CD14-positive monocyte (primary cell): ENCODE results near the gene NOTCH4. TPM values are rescaled to one million over a fixed set of nuclear protein-coding genes. Genes with fewer than 3 reads are reported as not detected.

ENCODE experiments used
- DNase-seq, 3 donors: peaks; one replicate each; pipeline ENCODE4 v3.0.0-alpha.2; 2011 to 2022
- H2AFZ ChIP-seq: 2 replicates; pipeline ENCODE4 v1.6.0; 2012; ENCODE audit warnings: mild to moderate bottlenecking, low read depth, low read length, inconsistent platforms; ENCODE audit not compliant: insufficient read depth, poor library complexity, severe bottlenecking
- H3K27ac ChIP-seq, 2 donors: 1 replicate in 1 of 2; 2 replicates in 1 of 2; pipeline ENCODE4 v1.5.1; 2012 to 2013; ENCODE audit warnings: low read length in 2 of 2, control low read depth in 1 of 2, inconsistent platforms in 1 of 2, low read depth in 1 of 2, mild to moderate bottlenecking in 1 of 2
- H3K27me3 ChIP-seq, 2 donors: one replicate each; pipeline versions ENCODE4 v1.6.0 to v1.6.1; 2011 to 2013; ENCODE audit warnings: low read length in 2 of 2; ENCODE audit not compliant: control insufficient read depth in 2 of 2, insufficient read depth in 2 of 2
- H3K36me3 ChIP-seq, 2 donors: replicated peaks in 1 of 2; 1 replicate in 1 of 2; 2 replicates in 1 of 2; pipeline versions ENCODE4 v1.5.1 to v1.6.1; 2012 to 2013; ENCODE audit warnings: low read length in 2 of 2, control low read depth in 1 of 2, inconsistent platforms in 1 of 2, mild to moderate bottlenecking in 1 of 2; ENCODE audit not compliant: insufficient read depth in 2 of 2, control insufficient read depth in 1 of 2
- H3K4me1 ChIP-seq, 2 donors: 1 replicate in 1 of 2; 2 replicates in 1 of 2; pipeline versions ENCODE4 v1.5.1 to v1.6.1; 2012 to 2013; ENCODE audit warnings: low read length in 2 of 2, control low read depth in 1 of 2, inconsistent platforms in 1 of 2, mild to moderate bottlenecking in 1 of 2, moderate library complexity in 1 of 2; ENCODE audit not compliant: insufficient read depth in 2 of 2, control insufficient read depth in 1 of 2
- H3K4me2 ChIP-seq: replicated peaks from 2 replicates; pipeline ENCODE3; 2012; ENCODE audit warnings: low read length, moderate library complexity, mild to moderate bottlenecking; ENCODE audit not compliant: poor library complexity, severe bottlenecking; ENCODE audit errors: extremely low read depth
- H3K4me3 ChIP-seq, 3 experiments: fragments of 200-600 bp in 1 of 3; sonication (generic) in 1 of 3; replicated peaks in 1 of 3; 1 replicate in 2 of 3; 2 replicates in 1 of 3; pipeline ENCODE4 v1.5.1; 2011 to 2013; ENCODE audit warnings: low read length in 3 of 3, mild to moderate bottlenecking in 3 of 3, control low read depth in 2 of 3, low read depth in 2 of 3, inconsistent platforms in 1 of 3, moderate library complexity in 1 of 3
- H3K79me2 ChIP-seq: 2 replicates; pipeline ENCODE4 v1.6.0; 2012; ENCODE audit warnings: mild to moderate bottlenecking, control low read depth, inconsistent platforms, low read length, moderate library complexity; ENCODE audit not compliant: insufficient read depth
- H3K9ac ChIP-seq: 2 replicates; pipeline ENCODE4 v1.6.0; 2017; ENCODE audit warnings: low read length, mild to moderate bottlenecking; ENCODE audit not compliant: insufficient read depth, poor library complexity, severe bottlenecking
- H3K9me3 ChIP-seq, 2 donors: replicated peaks in 1 of 2; 1 replicate in 1 of 2; 2 replicates in 1 of 2; pipeline versions ENCODE4 v1.5.1 to v1.6.1; 2012 to 2013; ENCODE audit warnings: low read length in 2 of 2, control low read depth in 1 of 2; ENCODE audit not compliant: control insufficient read depth in 1 of 2, insufficient read depth in 1 of 2
- H4K20me1 ChIP-seq: 2 replicates; pipeline ENCODE4 v1.6.0; 2012; ENCODE audit warnings: mild to moderate bottlenecking, low read length, control low read depth, moderate library complexity; ENCODE audit not compliant: insufficient read depth
- H3K27ac Mint-ChIP-seq, 7 donors: one replicate each; pipeline ENCODE4 v1.8.0; 2020; ENCODE audit warnings: mild to moderate bottlenecking in 7 of 7, mixed read lengths in 7 of 7, moderate library complexity in 6 of 7, inconsistent platforms in 2 of 7
- H3K27me3 Mint-ChIP-seq, 3 donors: one replicate each; pipeline ENCODE4 v1.8.0; 2021 to 2022; ENCODE audit warnings: low read depth in 3 of 3, mild to moderate bottlenecking in 3 of 3, mixed read lengths in 3 of 3, moderate library complexity in 3 of 3, inconsistent platforms in 1 of 3
- H3K36me3 Mint-ChIP-seq, 2 donors: one replicate each; pipeline ENCODE4 v1.8.0; 2020; ENCODE audit warnings: mixed read lengths in 2 of 2, inconsistent platforms in 1 of 2, mild to moderate bottlenecking in 1 of 2
- H3K4me1 Mint-ChIP-seq: one replicate; pipeline ENCODE4 v1.8.0; 2020; ENCODE audit warnings: mild to moderate bottlenecking, mixed read lengths
- H3K4me3 Mint-ChIP-seq, 2 donors: one replicate each; pipeline ENCODE4 v1.8.0; 2020; ENCODE audit warnings: mild to moderate bottlenecking in 2 of 2, mixed read lengths in 2 of 2, moderate library complexity in 1 of 2
- H3K9me3 Mint-ChIP-seq, 7 donors: one replicate each; pipeline ENCODE4 v1.8.0; 2020 to 2022; ENCODE audit warnings: mixed read lengths in 7 of 7, mild to moderate bottlenecking in 6 of 7, moderate library complexity in 6 of 7, inconsistent platforms in 2 of 7
- WGBS: methylation state at CpG from one replicate; pipeline ENCODE4 v1.1.5; 2013; ENCODE audit warnings: missing lambda C conversion rate; ENCODE audit not compliant: insufficient coverage; 5-methylcytosine and 5-hydroxymethylcytosine counted together
- intact Hi-C, 2 donors: fragments of 100-400 bp; cut with micrococcal nuclease; formaldehyde crosslinking; loops; one replicate each; pipeline versions ENCODE4 v1.15.0 to v1.15.1; 2023
- polyA plus RNA-seq, 3 donors: library from polyadenylated mRNA; depleted of rRNA in 1 of 3; unstranded in 2 of 3; stranded (reverse) in 1 of 3; fragments of 300-500 nt in 2 of 3; fragments of >200 nt in 1 of 3; fragmentation: Illumina TruSeq in 2 of 3; gene quantifications; 1 replicate in 2 of 3; 2 replicates in 1 of 3; pipeline ENCODE4 v1.2.3, GENCODE V29; 2012 to 2021
- TF ChIP-seq, protein P1 (sequence below): fragments of 200-600 bp; IDR thresholded peaks from one replicate; pipeline ENCODE4 v1.8.0; 2022; ENCODE audit warnings: antibody characterized with exemption, mild to moderate bottlenecking

NOTCH4 gene
- polyA plus RNA-seq, 3 donors, result 5.2 to 8.1 (median 6.1) TPM

GRCh38 chr6:32177788-32178546 is 45.9 kb downstream of the NOTCH4 start, which contains the start of gene RNF5:
Gene RNF5 (plus strand): TSS chr6:32178405. CDS start chr6:32178512, 107 bp downstream.
- peak within 1 kb of the TSS; percentile 56 for H3K9ac ChIP-seq
- Mint-ChIP-seq H3K36me3 (peaks cover 20 to 29% of the 10 kb centered on the region in 2 donors), H3K4me1 (peaks cover 83% of the 10 kb centered on the region), H3K9me3 (no peaks in the 10 kb centered on the region), H3K27ac (peak within 1 kb of the TSS; percentile 96 to 100 (median 100)), H3K4me3 (peak within 1 kb of the TSS; percentile 90 to 98), H3K27me3 (peaks cover 0 to 4% (median 0%) of the 10 kb centered on the region in 3 donors)
- peaks cover 56% of the 10 kb centered on the region for H3K79me2 ChIP-seq
- peak within 1 kb of the TSS; percentile 97 for H3K4me2 ChIP-seq
- peaks cover 18 to 31% of the 10 kb centered on the region in 2 donors for H3K36me3 ChIP-seq
- H3K9me3 ChIP-seq, result no peaks in the 10 kb centered on the region
- H3K27ac ChIP-seq, result peak within 1 kb of the TSS; percentile 89 to 90
- intact Hi-C loops, result loop anchor here (1.0 to 5.0 kb wide), 4 partner anchors 17 to 56 kb away; partner anchors contain the start of gene FKBPL (in 1 of the 2)
- 0% methylated on average over 19 of the region's 33 CpGs for WGBS
- peak; percentile 98 to 99 (median 99) for DNase-seq
- no peaks in the 10 kb centered on the region for H4K20me1 ChIP-seq
- TF ChIP-seq, protein P1, sequence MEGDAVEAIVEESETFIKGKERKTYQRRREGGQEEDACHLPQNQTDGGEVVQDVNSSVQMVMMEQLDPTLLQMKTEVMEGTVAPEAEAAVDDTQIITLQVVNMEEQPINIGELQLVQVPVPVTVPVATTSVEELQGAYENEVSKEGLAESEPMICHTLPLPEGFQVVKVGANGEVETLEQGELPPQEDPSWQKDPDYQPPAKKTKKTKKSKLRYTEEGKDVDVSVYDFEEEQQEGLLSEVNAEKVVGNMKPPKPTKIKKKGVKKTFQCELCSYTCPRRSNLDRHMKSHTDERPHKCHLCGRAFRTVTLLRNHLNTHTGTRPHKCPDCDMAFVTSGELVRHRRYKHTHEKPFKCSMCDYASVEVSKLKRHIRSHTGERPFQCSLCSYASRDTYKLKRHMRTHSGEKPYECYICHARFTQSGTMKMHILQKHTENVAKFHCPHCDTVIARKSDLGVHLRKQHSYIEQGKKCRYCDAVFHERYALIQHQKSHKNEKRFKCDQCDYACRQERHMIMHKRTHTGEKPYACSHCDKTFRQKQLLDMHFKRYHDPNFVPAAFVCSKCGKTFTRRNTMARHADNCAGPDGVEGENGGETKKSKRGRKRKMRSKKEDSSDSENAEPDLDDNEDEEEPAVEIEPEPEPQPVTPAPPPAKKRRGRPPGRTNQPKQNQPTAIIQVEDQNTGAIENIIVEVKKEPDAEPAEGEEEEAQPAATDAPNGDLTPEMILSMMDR, result no peak
- peak within 1 kb of the TSS; percentile 57 to 94 (median 82) for H3K4me3 ChIP-seq
- H2AFZ ChIP-seq, result peak within 1 kb of the TSS; percentile 70
- peaks cover 60 to 73% of the 10 kb centered on the region in 2 donors for H3K4me1 ChIP-seq
- H3K27me3 ChIP-seq, result no peaks in the 10 kb centered on the region

DNA sequence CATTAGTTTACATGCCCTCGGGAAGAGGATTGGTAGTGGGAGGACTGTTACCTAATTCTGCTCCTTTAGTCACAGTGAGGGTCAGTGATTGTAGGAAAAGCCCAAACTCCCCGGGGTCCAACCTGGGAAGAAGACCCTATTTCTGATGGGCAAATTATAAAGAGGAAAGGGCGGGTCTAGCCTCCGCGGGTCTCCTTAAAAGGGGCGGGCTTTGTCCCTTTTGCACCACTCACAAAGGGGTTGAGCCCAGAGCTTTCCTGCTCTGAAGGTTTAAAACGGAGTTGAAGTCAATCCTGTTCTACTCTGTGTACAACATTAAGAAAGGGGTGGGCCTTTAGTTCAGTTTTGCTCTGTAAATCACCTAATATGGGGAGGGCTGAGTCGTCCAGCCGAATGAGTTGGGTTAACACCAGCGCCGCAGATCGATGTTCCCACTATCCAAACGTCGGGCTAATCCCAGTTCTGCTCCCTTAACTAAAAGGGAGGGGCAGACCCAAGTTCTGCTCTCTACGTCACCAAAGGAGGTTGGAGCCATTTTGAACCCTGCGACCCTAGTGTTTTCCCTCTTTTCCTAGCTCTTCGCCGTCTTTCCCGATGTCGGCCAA is 46.6 kb downstream of the NOTCH4 start:
- peaks cover 0 to 4% (median 0%) of the 10 kb centered on the region in 3 donors for H3K27me3 Mint-ChIP-seq
- TF ChIP-seq, protein P1, result no peak
- H3K4me3 Mint-ChIP-seq, result peak overlapping the region; percentile 90 to 98
- Histone ChIP-seq H4K20me1 (no peaks in the 10 kb centered on the region), H3K4me2 (peak overlapping the region; percentile 97), H3K79me2 (peaks cover 52% of the 10 kb centered on the region), H3K9ac (peak overlapping the region; percentile 56), H3K4me1 (peaks cover 56 to 71% of the 10 kb centered on the region in 2 donors), H3K36me3 (peaks cover 11 to 24% of the 10 kb centered on the region in 2 donors), H2AFZ (peak overlapping the region; percentile 70), H3K9me3 (no peaks in the 10 kb centered on the region), H3K27ac (peak overlapping the region; percentile 89 to 90), H3K4me3 (peak overlapping the region; percentile 57 to 94 (median 82)), H3K27me3 (no peaks in the 10 kb centered on the region)
- no peaks in the 10 kb centered on the region for H3K9me3 Mint-ChIP-seq
- H3K4me1 Mint-ChIP-seq, result peaks cover 81% of the 10 kb centered on the region
- intact Hi-C loops, result loop anchor here in 1 of 2 donors (5.0 kb wide), 1 partner anchor 55 kb away; no protein-coding TSS in a partner anchor
- 2% methylated on average over 16 of the region's 20 CpGs for WGBS
- DNase-seq, result no peak
- H3K36me3 Mint-ChIP-seq, result peaks cover 16 to 24% of the 10 kb centered on the region in 2 donors
- H3K27ac Mint-ChIP-seq, result peak overlapping the region; percentile 96 to 100 (median 100)
